SHP77 (cell line): Measurements from ENCODE around the gene GALNT17.
A peak's percentile ranks its signal among the peaks of the same experiment; 100 is the strongest.
"Not testable (repeated sequence)": the region's sequence is repeated elsewhere in the genome, so short reads cannot be mapped to it uniquely, and the experiment has no call there.

Experiments used
- DNase-seq, 2 experiments: peaks; one replicate each; lab custom pipeline; 2025; lab: John Stamatoyannopoulos, UW

The GALNT17 gene

DNA sequence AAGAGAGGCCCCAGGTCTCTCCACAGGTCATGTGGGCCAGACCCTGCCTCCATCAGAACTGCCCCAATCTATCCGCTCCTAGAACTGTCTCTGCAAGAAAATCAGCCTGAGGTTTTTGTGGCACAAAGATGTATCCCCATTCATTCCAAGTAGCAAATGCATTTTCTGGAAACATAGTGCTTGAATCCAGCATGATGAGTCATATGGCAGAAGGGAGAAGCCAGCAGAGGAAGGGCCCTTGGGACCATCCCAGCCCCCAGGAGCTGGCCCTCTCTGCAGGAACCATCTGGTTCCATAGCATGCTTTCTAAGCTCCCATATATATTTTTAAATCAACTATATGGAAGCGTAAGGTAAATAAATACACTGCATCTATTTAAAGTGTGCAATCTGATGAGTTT, 563.2 kb downstream of the GALNT17 start:
- DNase-seq: no peak

GRCh38 chr7:71696511-71696910, 564.6 kb downstream of the GALNT17 start:
- no peak for DNase-seq

DNA sequence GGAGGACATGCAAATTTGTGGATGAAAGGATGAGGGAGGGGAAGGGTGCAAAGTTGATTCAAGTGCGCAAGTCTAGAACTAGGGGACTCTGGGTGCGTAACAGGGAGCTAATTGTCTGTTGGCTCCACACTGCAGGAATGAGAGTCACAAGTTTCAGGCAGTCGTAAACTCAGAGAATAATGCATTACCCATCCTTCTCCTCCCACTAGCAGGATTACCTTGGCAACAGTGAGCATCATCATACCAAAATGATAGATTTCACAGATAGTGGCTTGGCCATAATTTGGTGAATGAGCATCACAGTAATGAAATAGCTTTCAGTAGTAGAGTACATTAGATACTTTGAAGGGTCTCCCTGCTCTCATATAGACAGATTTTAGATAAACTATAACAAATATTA, 565.5 kb downstream of the GALNT17 start:
- DNase-seq: no peak

DNA sequence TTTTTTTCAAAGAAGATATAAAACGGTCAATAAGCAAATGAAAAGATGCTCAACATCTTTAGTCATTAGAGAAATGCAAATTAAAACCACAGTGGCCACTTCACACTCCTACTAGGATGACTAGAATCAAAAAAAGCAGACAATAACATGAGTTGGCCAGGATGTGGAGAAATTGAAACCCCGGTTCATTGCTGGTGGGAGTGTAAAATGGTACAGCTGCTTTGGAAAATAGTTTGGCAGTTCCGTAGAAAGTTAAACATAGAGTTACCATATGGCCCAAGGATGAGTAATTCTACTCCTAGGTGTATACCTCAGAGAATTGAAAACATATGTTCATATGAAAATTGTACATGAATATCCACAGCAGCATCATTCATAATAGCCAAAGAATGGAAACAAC, 573.3 kb downstream of the GALNT17 start:
- no peak for DNase-seq

GRCh38 chr7:71705901-71706596, 574.1 kb downstream of the GALNT17 start:
- no peak for DNase-seq

DNA sequence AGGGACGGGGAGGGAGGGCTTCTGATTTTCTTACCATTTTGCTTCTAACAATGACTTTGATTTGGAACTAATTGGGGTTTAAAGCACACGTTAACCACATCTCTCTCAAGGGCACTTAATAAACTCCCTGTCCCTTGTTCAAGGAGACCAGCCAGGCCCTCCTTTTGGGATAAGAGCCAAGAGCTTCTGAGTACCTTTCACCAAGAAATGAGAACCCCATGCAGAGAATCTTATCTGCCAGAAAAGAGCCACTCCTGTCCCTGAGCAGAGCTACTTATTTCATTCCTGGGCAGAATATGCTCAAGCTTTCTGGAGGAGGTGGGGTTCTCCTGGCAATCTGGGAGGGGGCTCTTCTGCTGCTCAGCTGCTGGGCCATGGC, 574.6 kb downstream of the GALNT17 start:
- DNase-seq: no peak

DNA sequence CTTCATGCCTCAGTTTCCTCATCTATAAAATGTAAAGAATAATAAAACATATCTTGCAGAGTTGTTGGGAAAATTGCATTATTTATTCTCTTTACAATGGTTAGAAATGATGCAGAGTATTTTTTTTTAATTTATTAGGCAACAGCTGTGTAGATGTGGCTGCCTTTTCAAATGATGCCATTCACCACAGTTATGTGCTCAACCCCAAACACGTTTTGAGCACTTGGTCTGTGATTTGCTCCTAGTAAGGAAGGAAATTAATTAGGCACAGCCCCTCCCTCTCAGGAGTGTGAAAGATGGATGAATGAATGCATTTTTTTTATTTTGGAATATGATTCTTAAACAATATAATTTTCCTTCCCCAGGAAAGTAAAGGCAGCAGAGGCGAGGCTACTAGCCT, 575.1 kb downstream of the GALNT17 start:
- no peak for DNase-seq

- no peak for DNase-seq
Observed at GRCh38 chr7:71708710-71709109, 576.8 kb downstream of the GALNT17 start.

DNA sequence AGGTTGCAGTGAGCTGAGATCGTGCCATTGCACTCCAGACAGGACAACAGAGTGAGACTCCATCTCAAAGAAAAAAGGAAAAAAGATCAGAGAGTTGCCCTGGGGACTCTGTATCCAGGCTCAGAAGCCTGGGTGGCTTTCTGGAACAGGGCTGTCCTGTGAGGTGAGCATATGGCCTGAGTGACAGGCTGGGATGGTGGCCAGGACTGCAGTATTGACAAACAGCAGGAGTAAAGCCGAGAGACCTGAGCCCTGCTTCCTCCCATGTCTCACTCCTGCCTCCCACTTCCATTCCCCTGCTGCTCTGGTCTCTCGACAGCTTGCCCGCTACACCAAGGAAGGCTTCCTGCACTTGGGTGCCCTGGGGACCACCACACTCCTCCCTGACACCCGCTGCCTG, 578.5 kb downstream of the GALNT17 start:
- no peak for DNase-seq

GRCh38 chr7:71712653-71713180, 580.8 kb downstream of the GALNT17 start:
- no peak for DNase-seq

GRCh38 chr7:71716690-71717089, 584.7 kb downstream of the GALNT17 start:
- no peak for DNase-seq

GRCh38 chr7:71718563-71718962, 586.6 kb downstream of the GALNT17 start:
- no peak for DNase-seq

GRCh38 chr7:71721742-71722141, 589.8 kb downstream of the GALNT17 start:
- no peak for DNase-seq

GRCh38 chr7:71723859-71724258, 591.9 kb downstream of the GALNT17 start:
- DNase-seq: no peak

DNA sequence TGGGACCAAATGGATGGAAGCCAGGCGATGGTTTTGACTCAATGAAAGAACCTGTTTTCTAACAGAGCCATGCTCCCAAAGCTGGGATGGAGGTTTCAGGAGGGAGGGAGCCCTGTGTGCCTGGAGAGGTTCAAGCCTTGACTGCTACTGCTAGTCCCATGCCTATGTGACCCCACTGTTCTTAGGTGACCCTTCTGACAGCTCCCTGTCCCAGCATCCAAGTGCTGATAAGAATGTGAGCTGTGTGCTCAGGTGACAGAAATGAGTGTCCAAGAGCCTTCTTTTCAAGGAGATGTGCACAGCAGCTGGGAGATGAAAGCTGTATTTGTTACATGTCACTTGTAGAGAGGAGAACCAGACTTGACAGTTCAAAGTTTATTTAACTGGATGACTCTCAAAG, 595.4 kb downstream of the GALNT17 start:
- no peak for DNase-seq

- no peak for DNase-seq
Observed at GRCh38 chr7:71731740-71732139, 599.8 kb downstream of the GALNT17 start.

- peak; percentile 51 to 62 for DNase-seq
Observed at GRCh38 chr7:71733107-71733870, 601.3 kb downstream of the GALNT17 start.

GRCh38 chr7:71735961-71736556, 604.1 kb downstream of the GALNT17 start:
- peak; percentile 21 to 22 for DNase-seq

DNA sequence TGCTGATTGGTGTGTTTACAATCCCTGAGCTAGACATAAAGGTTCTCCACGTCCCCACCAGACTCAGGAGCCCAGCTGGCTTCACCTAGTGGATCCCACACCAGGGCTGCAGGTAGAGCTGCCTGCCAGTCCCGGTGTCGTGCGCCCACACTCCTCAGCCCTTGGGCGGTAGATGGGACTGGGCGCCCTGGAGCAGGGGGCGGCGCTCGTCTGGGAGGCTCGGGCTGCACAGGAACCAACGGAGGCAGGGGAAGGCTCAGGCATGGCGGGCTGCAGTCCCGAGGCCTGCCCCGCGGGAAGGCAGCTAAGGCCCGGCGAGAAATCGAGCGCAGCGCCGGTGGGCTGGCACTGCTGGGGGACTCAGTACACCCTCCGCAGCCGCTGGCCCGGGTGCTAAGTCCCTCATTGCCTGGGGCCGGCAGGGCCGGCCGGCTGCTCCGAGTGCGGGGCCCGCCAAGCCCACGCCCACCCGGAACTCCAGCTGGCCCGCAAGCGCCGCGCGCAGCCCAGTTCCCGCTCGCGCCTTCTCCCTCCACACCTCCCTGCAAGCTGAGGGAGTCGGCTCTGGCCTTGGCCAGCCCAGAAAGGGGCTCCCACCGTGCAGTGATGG, 606.1 kb downstream of the GALNT17 start:
- not testable (repeated sequence) for DNase-seq

GRCh38 chr7:71739520-71740173, 607.7 kb downstream of the GALNT17 start:
- DNase-seq: no peak

DNA sequence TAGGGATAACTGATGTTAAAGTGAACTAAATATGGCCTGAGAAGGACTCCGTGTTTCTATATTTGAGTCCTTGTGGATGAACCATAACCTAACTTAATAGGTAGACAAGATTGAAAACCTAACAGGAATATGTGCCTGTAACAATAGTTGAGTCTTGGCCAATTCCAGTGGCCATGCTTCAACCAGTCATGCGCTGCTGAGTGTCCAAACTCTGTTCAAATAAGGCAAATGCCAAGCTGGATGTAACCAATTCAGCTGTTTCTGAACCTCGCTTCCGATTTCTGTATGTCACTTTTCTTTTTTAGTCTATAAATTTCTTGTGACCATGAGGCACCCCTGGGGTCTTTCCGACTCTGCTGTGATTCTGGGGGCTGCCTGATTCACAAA, 608.2 kb downstream of the GALNT17 start:
- no peak for DNase-seq

DNA sequence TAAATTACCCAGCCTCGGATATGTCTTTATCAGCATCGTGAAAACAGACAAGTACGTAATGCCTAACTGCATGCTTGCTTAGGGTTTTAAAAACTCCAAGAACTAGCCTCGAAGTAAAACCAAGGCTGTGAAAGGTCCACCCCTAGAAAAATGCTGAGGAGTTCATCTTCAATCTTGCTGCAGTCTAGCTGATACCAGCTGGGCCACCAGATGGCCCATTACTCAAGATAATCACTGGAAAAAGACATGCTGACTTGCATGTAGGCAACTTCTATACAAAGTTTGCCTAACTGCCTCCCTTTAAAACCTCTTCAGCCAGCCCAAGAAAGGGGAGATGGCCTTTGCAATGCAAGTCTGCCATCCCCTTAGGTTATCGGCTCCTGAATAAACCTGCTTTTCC, 614.1 kb downstream of the GALNT17 start:
- DNase-seq: no peak
